Heart left ventricle (tissue), 16 donors: ENCODE measurements around the gene FBXL4. TPM values are rescaled to one million over a fixed set of nuclear protein-coding genes. Genes with fewer than 3 reads are reported as not detected.

Experiments used
- ATAC-seq, 4 donors: fragments of 200-7000 bp; cut with Tn5 transposase; one replicate each; pipeline ENCODE4 v1.9.1; 2020 to 2022; ENCODE audit warnings: moderate library complexity in 4 of 4, mild to moderate bottlenecking in 3 of 4, moderate number of reproducible peaks in 1 of 4
- DNase-seq, 5 donors: peaks; one replicate each; pipeline ENCODE4 v3.0.0-alpha.2; 2020
- H3K27ac ChIP-seq, 12 donors: fragments of 200-600 bp; sonication (generic) in 4 of 12; one replicate each; pipeline versions ENCODE4 v1.5.0 to v1.8.0; 2016 to 2022; ENCODE audit warnings: mild to moderate bottlenecking in 2 of 12
- H3K27me3 ChIP-seq, 9 donors: fragments of 200-600 bp; sonication (generic) in 2 of 9; one replicate each; pipeline versions ENCODE4 v1.5.1 to v1.8.0; 2016 to 2022; ENCODE audit warnings: mild to moderate bottlenecking in 3 of 9
- H3K36me3 ChIP-seq, 9 donors: fragments of 200-600 bp; sonication (generic) in 2 of 9; one replicate each; pipeline versions ENCODE4 v1.5.0 to v1.8.0; 2018 to 2022; ENCODE audit warnings: mild to moderate bottlenecking in 2 of 9
- H3K4me1 ChIP-seq, 12 donors: fragments of 200-600 bp; sonication (generic) in 4 of 12; one replicate each; pipeline versions ENCODE4 v1.5.0 to v1.8.0; 2016 to 2022; ENCODE audit warnings: mild to moderate bottlenecking in 3 of 12
- H3K4me3 ChIP-seq, 12 donors: fragments of 200-600 bp; sonication (generic) in 4 of 12; one replicate each; pipeline versions ENCODE4 v1.5.0 to v1.8.0; 2017 to 2022; ENCODE audit warnings: mild to moderate bottlenecking in 9 of 12, moderate library complexity in 4 of 12
- H3K9me3 ChIP-seq, 12 donors: fragments of 200-600 bp; sonication (generic) in 4 of 12; one replicate each; pipeline versions ENCODE4 v1.5.0 to v1.8.0; 2016 to 2022; ENCODE audit warnings: mild to moderate bottlenecking in 1 of 12
- POLR2A ChIP-seq, 2 donors: fragments of 450-650 bp; IDR thresholded peaks; one replicate each; pipeline ENCODE4 v1.6.1; 2017; ENCODE audit warnings: antibody characterized with exemption in 2 of 2, mild to moderate bottlenecking in 2 of 2, moderate library complexity in 2 of 2
- WGBS, 4 donors: extraction: QIAGEN DNeasy Blood & Tissue Kit in 2 of 4; methylation state at CpG; one replicate each; pipeline versions ENCODE4 v1.1.5 to v1.1.7; 2013 to 2018; 5-methylcytosine and 5-hydroxymethylcytosine counted together
- intact Hi-C, 10 donors: fragments of 100-400 bp; cut with DNase I; formaldehyde crosslinking; loops; one replicate each; pipeline versions ENCODE4 v1.11.1 to v1.14.2; 2022
- polyA plus RNA-seq, 2 donors: library from polyadenylated mRNA; stranded (reverse); fragments of 200-250 nt; gene quantifications; one replicate each; pipeline ENCODE4 v1.2.3, GENCODE V29; 2013
- total RNA-seq, 9 donors: library from RNA; depleted of rRNA in 2 of 9; stranded (reverse); fragments of >200 nt in 2 of 9; fragmentation: NEBNext Ultra II Directional in 3 of 9; extraction: Animal tissue kit (Norgen Biotek cat#: 25700) in 3 of 9; gene quantifications; one replicate each; pipeline versions ENCODE4 v1.1.0 to v1.2.4, GENCODE V29; 2016 to 2023
- TF ChIP-seq, protein P1 (sequence below), 12 donors: fragments of 200-600 bp; sonication (generic) in 4 of 12; IDR thresholded peaks; one replicate each; pipeline versions ENCODE4 v1.5.0 to v1.8.0; 2018 to 2022; ENCODE audit warnings: antibody characterized with exemption in 12 of 12, mild to moderate bottlenecking in 5 of 12
- donor health status: ischemic (EF 13 %, LVEDD 7.1; RV severe dilation, severe dysfunction).
- donor health status: healthy with polysubstance abuse.
- donor health status: DM: no; HTN: yes; CAD: no.
- donor health status: DM: no; HTN: no; CAD: no.
- donor health status: ischemic (EF 25% LVEDD 6.9; RV normal size, moderate dysfunction).
- donor health status: ischemic (EF 25% LVEDD 5.7; RV mildly dilated, moderate dysfunction).
- donor health status: healthy.
- donor health status: DM: yes; HTN: yes; CAD: no.
- donor health status: ischemic (EF 35%, LVEDD 5.7; RV mildly dilated, moderate dysfunction).
- donor health status: nonischemic (EF 11% LVEDD 7.7; RV severe dilation, severe dysfunction).
- donor health status: DM: yes; HTN: yes; CAD: no.
- donor health status: PGD.
- donor health status: ischemic (EF 29% LVEDD 5.4; RV normal size, mild dysfunction).
- donor health status: nonischemic (EF 23%, LVEDD 6.1; RV moderate dilation, normal function).

The FBXL4 gene
- total and polyA plus RNA-seq, 11 donors = 2.9 to 22.0 (median 15.9) TPM

DNA sequence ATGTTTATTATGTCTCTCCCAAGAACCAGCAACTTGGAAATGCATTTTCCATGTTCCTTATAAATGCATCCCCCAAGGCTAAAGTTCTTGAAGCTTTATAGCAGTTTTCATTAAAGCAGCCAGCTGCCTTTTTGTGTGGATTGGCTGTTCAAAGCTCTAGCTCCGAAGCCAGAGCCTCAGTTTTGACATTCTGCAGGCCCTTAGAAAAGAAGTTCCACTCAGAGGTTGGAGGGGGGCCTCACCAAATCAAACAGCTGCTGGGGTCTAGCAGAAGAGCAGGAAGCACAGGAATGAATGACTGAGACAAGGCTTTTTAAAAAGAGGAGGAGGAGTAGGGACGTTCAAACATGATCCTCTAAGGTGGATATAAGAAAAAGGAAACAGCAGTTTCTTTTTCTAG, 117.6 kb downstream of the FBXL4 start:
- 15 to 24% (median 17%) methylated on average over 2 of the region's 2 CpGs for WGBS, 4 donors
- H3K4me3 ChIP-seq = no peak overlapping the region
- H3K27ac ChIP-seq = no peak overlapping the region
- no peaks in the 10 kb centered on the region for H3K9me3 ChIP-seq
- no peaks in the 10 kb centered on the region for H3K36me3 ChIP-seq
- TF ChIP-seq, protein P1, sequence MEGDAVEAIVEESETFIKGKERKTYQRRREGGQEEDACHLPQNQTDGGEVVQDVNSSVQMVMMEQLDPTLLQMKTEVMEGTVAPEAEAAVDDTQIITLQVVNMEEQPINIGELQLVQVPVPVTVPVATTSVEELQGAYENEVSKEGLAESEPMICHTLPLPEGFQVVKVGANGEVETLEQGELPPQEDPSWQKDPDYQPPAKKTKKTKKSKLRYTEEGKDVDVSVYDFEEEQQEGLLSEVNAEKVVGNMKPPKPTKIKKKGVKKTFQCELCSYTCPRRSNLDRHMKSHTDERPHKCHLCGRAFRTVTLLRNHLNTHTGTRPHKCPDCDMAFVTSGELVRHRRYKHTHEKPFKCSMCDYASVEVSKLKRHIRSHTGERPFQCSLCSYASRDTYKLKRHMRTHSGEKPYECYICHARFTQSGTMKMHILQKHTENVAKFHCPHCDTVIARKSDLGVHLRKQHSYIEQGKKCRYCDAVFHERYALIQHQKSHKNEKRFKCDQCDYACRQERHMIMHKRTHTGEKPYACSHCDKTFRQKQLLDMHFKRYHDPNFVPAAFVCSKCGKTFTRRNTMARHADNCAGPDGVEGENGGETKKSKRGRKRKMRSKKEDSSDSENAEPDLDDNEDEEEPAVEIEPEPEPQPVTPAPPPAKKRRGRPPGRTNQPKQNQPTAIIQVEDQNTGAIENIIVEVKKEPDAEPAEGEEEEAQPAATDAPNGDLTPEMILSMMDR (IDR thresholded peaks at IDR 0.05) = no peak
- TF ChIP-seq POLR2A (IDR thresholded peaks at IDR 0.05) = no peak
- intact Hi-C loops = loop anchor here in 2 of 10 donors (5.0 to 10.0 kb wide), 2 partner anchors 285 to 287 kb away; no protein-coding TSS in a partner anchor
- ATAC-seq (no peak), DNase-seq (no peak)
- H3K27me3 ChIP-seq = peaks cover 60 to 100% (median 94%) of the 10 kb centered on the region in 9 donors
- peaks cover 0 to 57% (median 32%) of the 10 kb centered on the region in 12 donors for H3K4me1 ChIP-seq

DNA sequence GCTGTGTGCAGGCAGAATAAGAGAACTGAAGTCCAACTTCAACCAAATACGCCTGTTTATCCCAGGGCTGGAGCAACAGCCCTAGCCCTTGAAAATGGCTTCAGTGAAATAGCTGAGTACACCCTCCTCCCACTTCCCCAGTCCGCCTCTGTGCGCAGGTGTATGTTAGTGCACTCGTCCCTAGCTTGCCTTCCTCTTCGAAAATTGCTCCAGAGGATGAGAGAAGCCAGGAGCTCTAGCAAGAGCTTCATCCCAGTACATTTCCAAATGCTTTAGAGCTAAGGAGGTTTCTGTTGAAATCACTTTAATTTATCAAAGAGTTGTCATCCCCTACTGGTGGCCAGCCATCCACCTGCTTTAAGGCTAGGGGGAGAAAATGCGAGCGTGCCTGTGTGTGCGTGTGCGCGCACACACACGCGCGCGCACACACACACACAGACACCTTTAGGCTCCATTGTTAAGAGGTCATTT, 118.8 kb downstream of the FBXL4 start:
- ATAC-seq = no peak
- intact Hi-C loops = no loop called here
- H3K36me3 ChIP-seq = no peaks in the 10 kb centered on the region
- peaks cover 70 to 100% (median 96%) of the 10 kb centered on the region in 9 donors for H3K27me3 ChIP-seq
- no peak overlapping the region for H3K27ac ChIP-seq
- 7 to 29% (median 11%) methylated on average over 14 of the region's 14 CpGs for WGBS, 4 donors
- H3K4me3 ChIP-seq = no peak overlapping the region
- DNase-seq = no peak
- H3K4me1 ChIP-seq = peaks cover 0 to 57% (median 30%) of the 10 kb centered on the region in 12 donors
- H3K9me3 ChIP-seq = no peaks in the 10 kb centered on the region
- TF ChIP-seq POLR2A (IDR thresholded peaks at IDR 0.05) = no peak
- TF ChIP-seq, protein P1 (IDR thresholded peaks at IDR 0.05) = no peak

DNA sequence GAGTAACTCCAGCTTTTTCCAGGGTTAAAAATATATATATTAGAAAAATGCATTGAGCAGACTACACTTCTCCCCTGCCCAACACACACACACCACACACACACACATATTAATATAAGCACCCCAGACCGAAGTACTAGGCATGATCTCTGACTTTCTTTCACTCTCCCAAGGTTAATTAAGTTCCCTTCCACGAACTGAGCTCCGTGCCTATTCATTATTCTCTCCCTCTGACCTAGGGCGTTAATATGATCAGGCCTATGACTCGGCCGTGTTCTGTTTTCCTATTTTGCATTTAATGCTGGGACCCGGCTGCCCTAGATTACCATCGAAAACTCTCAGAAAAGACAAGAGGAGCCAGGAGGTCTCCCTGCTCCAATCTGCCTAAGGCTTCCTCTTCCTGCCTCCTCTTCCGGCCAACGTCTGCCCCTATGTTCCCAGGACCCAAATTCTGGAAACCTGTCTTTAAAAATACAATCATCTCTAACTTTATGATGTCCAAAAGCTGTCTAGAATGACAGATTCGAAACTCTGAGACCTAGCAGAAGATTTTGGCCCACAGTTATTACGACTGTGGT, 119.4 kb downstream of the FBXL4 start:
- Histone ChIP-seq H3K36me3 (no peaks in the 10 kb centered on the region), H3K9me3 (no peaks in the 10 kb centered on the region), H3K4me3 (no peak overlapping the region), H3K27me3 (peaks cover 77 to 100% (median 100%) of the 10 kb centered on the region in 9 donors), H3K27ac (no peak overlapping the region), H3K4me1 (peaks cover 0 to 54% (median 26%) of the 10 kb centered on the region in 12 donors)
- WGBS, 4 donors = 8 to 16% (median 12%) methylated on average over 12 of the region's 12 CpGs
- DNase-seq (no peak), ATAC-seq (no peak)
- intact Hi-C loops = no loop called here
- no peak for TF ChIP-seq POLR2A (IDR thresholded peaks at IDR 0.05)
- TF ChIP-seq, protein P1 (IDR thresholded peaks at IDR 0.05) = no peak

DNA sequence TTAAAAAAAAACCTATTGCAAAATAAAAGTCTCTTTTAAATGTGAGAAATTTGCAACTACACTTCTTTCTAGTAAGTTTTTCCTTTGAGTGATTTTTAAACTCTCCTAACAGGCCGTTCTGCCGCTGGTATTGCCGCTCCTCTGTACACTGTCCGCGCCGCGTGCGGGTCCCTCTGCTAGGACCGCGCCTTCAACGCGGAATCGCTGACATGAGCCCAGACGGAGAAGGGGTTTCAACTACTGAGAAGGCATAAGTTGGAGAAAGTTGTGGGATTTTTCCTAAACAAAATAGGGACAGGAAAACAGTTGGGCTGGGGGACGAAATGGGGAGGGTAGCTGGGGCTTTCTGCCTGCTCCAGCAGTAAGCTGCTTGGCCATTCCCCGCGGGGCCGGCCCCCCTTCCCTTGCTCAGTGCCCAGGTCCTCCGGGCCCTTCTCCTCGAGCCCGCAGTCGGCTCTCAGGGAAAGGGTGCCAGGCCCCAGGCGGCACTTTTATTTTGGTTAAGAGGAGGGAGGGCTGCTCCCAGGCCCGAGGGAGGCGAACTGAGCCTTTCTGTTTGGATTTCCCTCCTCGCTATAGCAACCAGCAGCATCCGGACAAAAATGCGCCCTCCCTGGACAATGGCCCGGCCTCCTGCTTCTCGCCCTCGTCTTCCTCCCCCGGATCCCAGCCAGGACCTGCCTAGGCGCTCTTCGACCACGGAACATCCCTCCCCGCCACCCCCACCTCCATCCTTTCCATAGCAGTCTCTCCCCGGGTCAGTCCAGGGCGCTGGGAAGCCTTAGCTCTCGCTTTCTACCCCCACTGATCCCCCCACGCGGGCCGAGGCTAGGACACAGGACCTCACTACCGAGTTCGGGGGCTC, 120.2 kb downstream of the FBXL4 start:
- Histone ChIP-seq H3K36me3 (no peaks in the 10 kb centered on the region), H3K9me3 (no peaks in the 10 kb centered on the region), H3K27ac (no peak overlapping the region), H3K27me3 (peaks cover 82 to 100% (median 97%) of the 10 kb centered on the region in 9 donors), H3K4me1 (peaks cover 0 to 46% (median 18%) of the 10 kb centered on the region in 12 donors), H3K4me3 (no peak overlapping the region)
- DNase-seq (no peak), ATAC-seq (peak in 1 of 4 donors; percentile 34)
- intact Hi-C loops = no loop called here
- TF ChIP-seq, protein P1 (IDR thresholded peaks at IDR 0.05) = no peak
- TF ChIP-seq POLR2A (IDR thresholded peaks at IDR 0.05) = no peak
- 5 to 6% (median 5%) methylated on average over 44 of the region's 44 CpGs for WGBS, 4 donors
